ENCODE results near the gene LOC101059915.
A peak's percentile ranks its signal among the peaks of the same experiment; 100 is the strongest.

Gene LOC101059915

DNA sequence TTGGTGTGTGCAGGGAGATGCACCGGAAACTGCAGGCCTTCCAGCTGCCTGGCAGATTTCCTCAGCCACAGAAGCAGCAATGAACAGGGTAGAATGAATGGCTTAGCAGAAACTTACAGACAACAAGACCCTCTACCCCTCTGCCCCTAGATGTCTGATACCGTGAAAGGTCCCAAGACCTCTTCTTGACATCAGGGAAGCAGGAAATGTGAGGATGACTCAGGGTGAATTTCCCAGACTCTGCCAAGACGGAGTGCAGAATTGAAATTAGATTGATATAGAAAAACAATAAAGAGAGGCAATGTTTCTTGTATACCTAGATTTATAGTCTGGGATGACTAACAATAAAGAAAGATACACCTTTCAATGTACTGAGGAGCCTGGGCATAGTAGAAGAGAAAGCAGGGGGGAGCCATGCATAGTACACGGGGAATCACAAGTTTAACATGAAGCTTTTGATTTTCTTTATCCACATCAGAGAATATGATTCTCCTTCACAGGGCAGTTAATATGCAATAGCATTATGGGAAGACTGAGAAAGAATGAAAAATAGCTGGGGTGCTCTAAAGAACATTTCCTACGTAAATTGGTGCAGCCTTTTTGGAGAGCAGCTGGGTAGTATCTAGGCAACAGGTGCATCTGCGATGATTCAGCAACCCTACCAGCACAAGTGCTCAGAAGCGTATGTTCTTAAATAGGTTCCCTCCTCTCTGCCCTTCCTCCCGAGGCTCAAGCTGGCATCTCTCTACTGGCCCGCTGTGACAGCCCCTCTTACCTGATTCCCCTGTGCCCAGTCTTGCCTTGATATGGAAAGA is 30.7 kb upstream of the LOC101059915 start:
- no peak overlapping the region for H3K27ac ChIP-seq (ENCODE audit: extremely low read depth, low read depth, low read length)
- H3K36me3 ChIP-seq (ENCODE audit: control insufficient read depth in 2 of 2, insufficient read depth in 1 of 2, low read length in 2 of 2): no peaks in the 10 kb centered on the region; a peak in 1 of 3 replicates
- H3K9me3 ChIP-seq (ENCODE audit: control insufficient read depth, insufficient read depth, low read depth, low read length): no peaks in the 10 kb centered on the region
- ChIA-PET CTCF (interaction anchor here (0.7 kb wide), 1 partner anchor 666 kb away, joined by 5 read pairs; no protein-coding TSS in a partner anchor), POLR2A (no interaction called here)
- TF ChIP-seq MZF1 (tag by site-specific recombination; IDR thresholded peaks at IDR 0.05; ENCODE audit: borderline replicate concordance): no peak
- peak; percentile 74 for TF ChIP-seq SCRT1 (tag by site-specific recombination; IDR thresholded peaks at IDR 0.05; ENCODE audit: borderline replicate concordance)
- TF ChIP-seq, protein P1, sequence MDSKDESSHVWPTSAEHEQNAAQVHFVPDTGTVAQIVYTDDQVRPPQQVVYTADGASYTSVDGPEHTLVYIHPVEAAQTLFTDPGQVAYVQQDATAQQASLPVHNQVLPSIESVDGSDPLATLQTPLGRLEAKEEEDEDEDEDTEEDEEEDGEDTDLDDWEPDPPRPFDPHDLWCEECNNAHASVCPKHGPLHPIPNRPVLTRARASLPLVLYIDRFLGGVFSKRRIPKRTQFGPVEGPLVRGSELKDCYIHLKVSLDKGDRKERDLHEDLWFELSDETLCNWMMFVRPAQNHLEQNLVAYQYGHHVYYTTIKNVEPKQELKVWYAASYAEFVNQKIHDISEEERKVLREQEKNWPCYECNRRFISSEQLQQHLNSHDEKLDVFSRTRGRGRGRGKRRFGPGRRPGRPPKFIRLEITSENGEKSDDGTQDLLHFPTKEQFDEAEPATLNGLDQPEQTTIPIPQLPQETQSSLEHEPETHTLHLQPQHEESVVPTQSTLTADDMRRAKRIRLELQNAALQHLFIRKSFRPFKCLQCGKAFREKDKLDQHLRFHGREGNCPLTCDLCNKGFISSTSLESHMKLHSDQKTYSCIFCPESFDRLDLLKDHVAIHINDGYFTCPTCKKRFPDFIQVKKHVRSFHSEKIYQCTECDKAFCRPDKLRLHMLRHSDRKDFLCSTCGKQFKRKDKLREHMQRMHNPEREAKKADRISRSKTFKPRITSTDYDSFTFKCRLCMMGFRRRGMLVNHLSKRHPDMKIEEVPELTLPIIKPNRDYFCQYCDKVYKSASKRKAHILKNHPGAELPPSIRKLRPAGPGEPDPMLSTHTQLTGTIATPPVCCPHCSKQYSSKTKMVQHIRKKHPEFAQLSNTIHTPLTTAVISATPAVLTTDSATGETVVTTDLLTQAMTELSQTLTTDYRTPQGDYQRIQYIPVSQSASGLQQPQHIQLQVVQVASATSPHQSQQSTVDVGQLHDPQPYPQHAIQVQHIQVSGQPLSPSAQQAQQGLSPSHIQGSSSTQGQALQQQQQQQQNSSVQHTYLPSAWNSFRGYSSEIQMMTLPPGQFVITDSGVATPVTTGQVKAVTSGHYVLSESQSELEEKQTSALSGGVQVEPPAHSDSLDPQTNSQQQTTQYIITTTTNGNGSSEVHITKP (tag by site-specific recombination; IDR thresholded peaks at IDR 0.05): 0 out of 2 replicates have a peak, but pooled peaks have one; percentile 44
- H3K4me3 ChIP-seq (ENCODE audit: low read depth, low read length): no peak overlapping the region
- no peaks in the 10 kb centered on the region for H3K4me1 ChIP-seq (ENCODE audit: control insufficient read depth, insufficient read depth, low read length)

DNA sequence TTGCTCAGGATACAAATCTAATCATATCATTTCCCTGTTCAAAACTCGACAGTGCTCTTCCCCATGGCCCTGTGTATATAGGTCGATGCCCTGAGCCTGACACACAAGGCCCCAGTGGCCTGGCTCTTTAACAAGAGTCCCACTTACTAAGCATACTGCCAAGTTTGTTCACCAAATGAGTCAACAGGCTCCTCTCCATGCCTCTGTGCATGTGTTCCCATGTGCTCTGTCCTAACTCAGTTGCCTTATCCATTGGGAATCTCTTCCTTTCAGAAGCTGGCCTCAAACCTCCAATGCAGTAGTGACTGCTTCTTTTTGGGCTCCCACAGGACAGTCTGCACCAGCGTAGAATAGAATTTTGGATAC is 30.1 kb upstream of the LOC101059915 start:
- Histone ChIP-seq H3K27ac (ENCODE audit: extremely low read depth, low read depth, low read length) (no peak overlapping the region), H3K36me3 (ENCODE audit: control insufficient read depth in 2 of 2, insufficient read depth in 1 of 2, low read length in 2 of 2) (no peaks in the 10 kb centered on the region; a peak in 1 of 3 replicates), H3K9me3 (ENCODE audit: control insufficient read depth, insufficient read depth, low read depth, low read length) (no peaks in the 10 kb centered on the region), H3K4me3 (ENCODE audit: low read depth, low read length) (no peak overlapping the region), H3K4me1 (ENCODE audit: control insufficient read depth, insufficient read depth, low read length) (no peaks in the 10 kb centered on the region)
- TF ChIP-seq ZBTB10 (tag by site-specific recombination; IDR thresholded peaks at IDR 0.05) (no peak), ZNF629 (tag by site-specific recombination; IDR thresholded peaks at IDR 0.05) (no peak), ZNF610 (tag by site-specific recombination; IDR thresholded peaks at IDR 0.05; ENCODE audit: borderline replicate concordance) (no peak), ZNF548 (tag by site-specific recombination; IDR thresholded peaks at IDR 0.05) (no peak), ZNF791 (tag by site-specific recombination; IDR thresholded peaks at IDR 0.05) (no peak), ZNF654 (tag by site-specific recombination; IDR thresholded peaks at IDR 0.05; ENCODE audit: low read depth) (no peak), GLIS2 (tag by site-specific recombination; IDR thresholded peaks at IDR 0.05) (no peak), ZNF76 (tag by site-specific recombination; IDR thresholded peaks at IDR 0.05; ENCODE audit: borderline replicate concordance, low read depth) (no peak), ZNF112 (tag by site-specific recombination; IDR thresholded peaks at IDR 0.05) (no peak), ZNF239 (tag by site-specific recombination; IDR thresholded peaks at IDR 0.05) (no peak), ZFP37 (tag by site-specific recombination; IDR thresholded peaks at IDR 0.05) (no peak), BCL11A (tag by site-specific recombination; IDR thresholded peaks at IDR 0.05; ENCODE audit: low read depth) (no peak), KLF10 (tag by site-specific recombination; IDR thresholded peaks at IDR 0.05) (no peak), ZNF777 (tag by site-specific recombination; IDR thresholded peaks at IDR 0.05; ENCODE audit: borderline replicate concordance) (no peak), ZNF266 (tag by site-specific recombination; IDR thresholded peaks at IDR 0.05; ENCODE audit: low read depth) (no peak), SP3 (tag by site-specific recombination; IDR thresholded peaks at IDR 0.05) (no peak), ZNF133 (tag by site-specific recombination; IDR thresholded peaks at IDR 0.05) (no peak), KLF8 (tag by site-specific recombination; IDR thresholded peaks at IDR 0.05) (no peak)
- TF ChIP-seq, protein P2, sequence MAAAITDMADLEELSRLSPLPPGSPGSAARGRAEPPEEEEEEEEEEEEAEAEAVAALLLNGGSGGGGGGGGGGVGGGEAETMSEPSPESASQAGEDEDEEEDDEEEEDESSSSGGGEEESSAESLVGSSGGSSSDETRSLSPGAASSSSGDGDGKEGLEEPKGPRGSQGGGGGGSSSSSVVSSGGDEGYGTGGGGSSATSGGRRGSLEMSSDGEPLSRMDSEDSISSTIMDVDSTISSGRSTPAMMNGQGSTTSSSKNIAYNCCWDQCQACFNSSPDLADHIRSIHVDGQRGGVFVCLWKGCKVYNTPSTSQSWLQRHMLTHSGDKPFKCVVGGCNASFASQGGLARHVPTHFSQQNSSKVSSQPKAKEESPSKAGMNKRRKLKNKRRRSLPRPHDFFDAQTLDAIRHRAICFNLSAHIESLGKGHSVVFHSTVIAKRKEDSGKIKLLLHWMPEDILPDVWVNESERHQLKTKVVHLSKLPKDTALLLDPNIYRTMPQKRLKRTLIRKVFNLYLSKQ (tag by site-specific recombination; IDR thresholded peaks at IDR 0.05; ENCODE audit: borderline replicate concordance): no peak
- TF ChIP-seq, protein P3, sequence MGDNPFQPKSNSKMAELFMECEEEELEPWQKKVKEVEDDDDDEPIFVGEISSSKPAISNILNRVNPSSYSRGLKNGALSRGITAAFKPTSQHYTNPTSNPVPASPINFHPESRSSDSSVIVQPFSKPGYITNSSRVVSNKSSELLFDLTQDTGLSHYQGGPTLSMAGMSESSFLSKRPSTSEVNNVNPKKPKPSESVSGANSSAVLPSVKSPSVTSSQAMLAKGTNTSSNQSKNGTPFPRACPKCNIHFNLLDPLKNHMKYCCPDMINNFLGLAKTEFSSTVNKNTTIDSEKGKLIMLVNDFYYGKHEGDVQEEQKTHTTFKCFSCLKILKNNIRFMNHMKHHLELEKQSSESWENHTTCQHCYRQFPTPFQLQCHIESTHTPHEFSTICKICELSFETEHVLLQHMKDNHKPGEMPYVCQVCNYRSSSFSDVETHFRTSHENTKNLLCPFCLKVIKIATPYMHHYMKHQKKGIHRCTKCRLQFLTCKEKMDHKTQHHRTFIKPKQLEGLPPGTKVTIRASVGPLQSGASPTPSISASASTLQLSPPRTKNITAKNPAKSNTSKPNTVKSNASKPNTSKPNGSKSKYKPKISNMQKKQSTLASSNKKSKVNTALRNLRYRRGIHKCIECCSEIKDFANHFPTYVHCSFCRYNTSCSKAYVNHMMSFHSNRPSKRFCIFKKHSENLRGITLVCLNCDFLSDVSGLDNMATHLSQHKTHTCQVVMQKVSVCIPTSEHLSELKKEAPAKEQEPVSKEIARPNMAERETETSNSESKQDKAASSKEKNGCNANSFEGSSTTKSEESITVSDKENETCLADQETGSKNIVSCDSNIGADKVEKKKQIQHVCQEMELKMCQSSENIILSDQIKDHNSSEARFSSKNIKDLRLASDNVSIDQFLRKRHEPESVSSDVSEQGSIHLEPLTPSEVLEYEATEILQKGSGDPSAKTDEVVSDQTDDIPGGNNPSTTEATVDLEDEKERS (tag by site-specific recombination; IDR thresholded peaks at IDR 0.05): no peak
- CTCF ChIA-PET: no interaction called here
- POLR2A ChIA-PET: no interaction called here

Data from HEK293 (cell line).